Ovary (tissue), 3 donors: ENCODE results near the gene CCL5.

ENCODE experiments used
- EP300 ChIP-seq: sonication (generic); formaldehyde crosslinking; IDR thresholded peaks from one replicate; pipeline ENCODE4 v1.6.1; 2017; ENCODE audit warnings: antibody characterized with exemption
- POLR2A ChIP-seq: fragments of 450-650 bp; IDR thresholded peaks from one replicate; pipeline ENCODE4 v1.6.1; 2017; ENCODE audit warnings: antibody characterized with exemption, mild to moderate bottlenecking, moderate library complexity
- TF ChIP-seq, protein P1 (sequence below), 3 donors: fragments of 450-650 bp in 2 of 3; fragments of 200-600 bp in 1 of 3; IDR thresholded peaks; one replicate each; pipeline versions ENCODE4 v1.5.1 to v1.8.0; 2016 to 2022; ENCODE audit warnings: antibody characterized with exemption in 3 of 3, mild to moderate bottlenecking in 1 of 3
- donor health status: DM: no; HTN: no; CAD: no.

DNA sequence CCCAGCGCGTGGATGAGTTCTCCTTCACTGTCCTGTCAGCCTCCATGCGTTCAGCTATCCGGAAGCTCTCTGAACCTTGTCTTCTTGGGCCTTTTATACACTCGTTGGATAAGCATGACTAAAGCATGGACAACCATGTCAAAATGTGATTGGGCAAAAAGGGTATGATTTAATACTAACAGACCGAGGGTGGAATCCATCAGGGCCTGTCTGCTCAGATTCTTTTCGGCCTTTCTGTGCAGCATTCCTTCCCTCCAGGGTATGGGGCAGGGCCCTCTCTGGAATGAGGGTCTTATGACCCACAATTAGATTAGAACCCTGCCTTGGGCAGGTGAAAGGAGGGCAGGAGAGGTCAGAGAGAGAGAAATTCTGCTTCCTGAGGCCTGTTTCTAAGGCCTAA, 14.0 kb upstream of the CCL5 start:
- TF ChIP-seq, protein P1, sequence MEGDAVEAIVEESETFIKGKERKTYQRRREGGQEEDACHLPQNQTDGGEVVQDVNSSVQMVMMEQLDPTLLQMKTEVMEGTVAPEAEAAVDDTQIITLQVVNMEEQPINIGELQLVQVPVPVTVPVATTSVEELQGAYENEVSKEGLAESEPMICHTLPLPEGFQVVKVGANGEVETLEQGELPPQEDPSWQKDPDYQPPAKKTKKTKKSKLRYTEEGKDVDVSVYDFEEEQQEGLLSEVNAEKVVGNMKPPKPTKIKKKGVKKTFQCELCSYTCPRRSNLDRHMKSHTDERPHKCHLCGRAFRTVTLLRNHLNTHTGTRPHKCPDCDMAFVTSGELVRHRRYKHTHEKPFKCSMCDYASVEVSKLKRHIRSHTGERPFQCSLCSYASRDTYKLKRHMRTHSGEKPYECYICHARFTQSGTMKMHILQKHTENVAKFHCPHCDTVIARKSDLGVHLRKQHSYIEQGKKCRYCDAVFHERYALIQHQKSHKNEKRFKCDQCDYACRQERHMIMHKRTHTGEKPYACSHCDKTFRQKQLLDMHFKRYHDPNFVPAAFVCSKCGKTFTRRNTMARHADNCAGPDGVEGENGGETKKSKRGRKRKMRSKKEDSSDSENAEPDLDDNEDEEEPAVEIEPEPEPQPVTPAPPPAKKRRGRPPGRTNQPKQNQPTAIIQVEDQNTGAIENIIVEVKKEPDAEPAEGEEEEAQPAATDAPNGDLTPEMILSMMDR (IDR thresholded peaks at IDR 0.05) = no peak
- TF ChIP-seq POLR2A = no peak
- TF ChIP-seq EP300 = no peak
